22Rv1 (cell line): Measurements from ENCODE around the gene PTCH2.

ENCODE experiments used
- ZFX ChIP-seq: fragments of 450-650 bp; IDR thresholded peaks from 2 replicates; pipeline ENCODE4 v1.6.1; 2017; ENCODE audit warnings: antibody characterized with exemption, borderline replicate concordance
- TF ChIP-seq, protein P1 (sequence below): fragments of 450-650 bp; IDR thresholded peaks from 2 replicates; pipeline ENCODE4 v1.5.1; 2017; ENCODE audit warnings: mild to moderate bottlenecking

DNA sequence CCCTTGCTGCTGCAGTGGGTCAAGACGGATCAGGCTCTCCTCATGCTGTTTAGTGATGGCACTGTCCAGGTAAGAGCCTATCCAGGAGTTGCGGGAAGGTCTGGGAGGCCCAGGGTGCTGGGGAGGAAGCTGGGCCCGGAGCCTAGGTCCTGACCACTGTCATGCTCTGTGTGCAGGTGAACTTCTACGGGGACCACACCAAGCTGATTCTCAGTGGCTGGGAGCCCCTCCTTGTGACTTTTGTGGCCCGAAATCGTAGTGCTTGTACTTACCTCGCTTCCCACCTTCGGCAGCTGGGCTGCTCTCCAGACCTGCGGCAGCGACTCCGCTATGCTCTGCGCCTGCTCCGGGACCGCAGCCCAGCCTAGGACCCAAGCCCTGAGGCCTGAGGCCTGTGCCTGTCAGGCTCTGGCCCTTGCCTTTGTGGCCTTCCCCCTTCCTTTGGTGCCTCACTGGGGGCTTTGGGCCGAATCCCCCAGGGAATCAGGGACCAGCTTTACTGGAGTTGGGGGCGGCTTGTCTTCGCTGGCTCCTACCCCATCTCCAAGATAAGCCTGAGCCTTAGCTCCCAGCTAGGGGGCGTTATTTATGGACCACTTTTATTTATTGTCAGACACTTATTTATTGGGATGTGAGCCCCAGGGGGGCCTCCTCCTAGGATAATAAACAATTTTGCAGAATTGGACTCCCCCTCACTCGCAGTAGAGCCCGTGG is 37.6 kb downstream of the PTCH2 start:
- TF ChIP-seq, protein P1, sequence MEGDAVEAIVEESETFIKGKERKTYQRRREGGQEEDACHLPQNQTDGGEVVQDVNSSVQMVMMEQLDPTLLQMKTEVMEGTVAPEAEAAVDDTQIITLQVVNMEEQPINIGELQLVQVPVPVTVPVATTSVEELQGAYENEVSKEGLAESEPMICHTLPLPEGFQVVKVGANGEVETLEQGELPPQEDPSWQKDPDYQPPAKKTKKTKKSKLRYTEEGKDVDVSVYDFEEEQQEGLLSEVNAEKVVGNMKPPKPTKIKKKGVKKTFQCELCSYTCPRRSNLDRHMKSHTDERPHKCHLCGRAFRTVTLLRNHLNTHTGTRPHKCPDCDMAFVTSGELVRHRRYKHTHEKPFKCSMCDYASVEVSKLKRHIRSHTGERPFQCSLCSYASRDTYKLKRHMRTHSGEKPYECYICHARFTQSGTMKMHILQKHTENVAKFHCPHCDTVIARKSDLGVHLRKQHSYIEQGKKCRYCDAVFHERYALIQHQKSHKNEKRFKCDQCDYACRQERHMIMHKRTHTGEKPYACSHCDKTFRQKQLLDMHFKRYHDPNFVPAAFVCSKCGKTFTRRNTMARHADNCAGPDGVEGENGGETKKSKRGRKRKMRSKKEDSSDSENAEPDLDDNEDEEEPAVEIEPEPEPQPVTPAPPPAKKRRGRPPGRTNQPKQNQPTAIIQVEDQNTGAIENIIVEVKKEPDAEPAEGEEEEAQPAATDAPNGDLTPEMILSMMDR: no peak
- TF ChIP-seq ZFX: no peak
